Stimulated activated naive CD4-positive, alpha-beta T cell treated with Interleukin-2 at 50 U/mL for 16 hours (primary cell): ENCODE data around the gene PRKG1.

Experiments used
- DNase-seq: peaks from one replicate; lab custom pipeline; 2025; lab: John Stamatoyannopoulos, UW

Gene PRKG1

GRCh38 chr10:52064084-52064845 is 990.0 kb downstream of the PRKG1 start:
- no peak for DNase-seq

DNA sequence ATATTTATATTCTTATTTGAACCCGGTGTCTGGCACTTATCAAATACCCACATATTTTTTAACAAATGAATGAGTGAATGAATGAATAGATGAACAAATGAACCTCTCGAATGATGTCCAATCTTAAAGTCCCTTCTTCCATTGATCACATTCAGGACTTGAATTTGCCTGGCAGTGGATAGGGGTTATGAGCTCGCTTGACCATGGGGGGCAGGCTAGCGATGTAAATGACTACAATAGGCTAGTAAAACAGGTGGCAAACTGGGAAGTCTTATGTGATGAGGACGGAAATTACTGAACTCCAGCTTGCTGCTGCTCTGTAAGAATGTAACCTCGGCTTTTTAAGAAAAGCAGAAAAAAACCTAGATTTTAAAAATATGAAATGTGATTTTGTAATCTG is 992.1 kb downstream of the PRKG1 start:
- no peak for DNase-seq

- no peak for DNase-seq
These were observed 994.2 kb downstream of the PRKG1 start for GRCh38 chr10:52068485-52068884.

- no peak for DNase-seq
These were observed 997.5 kb downstream of the PRKG1 start for GRCh38 chr10:52071814-52072213.

GRCh38 chr10:52074505-52075026 is 1000.3 kb downstream of the PRKG1 start:
- DNase-seq, result no peak

DNA sequence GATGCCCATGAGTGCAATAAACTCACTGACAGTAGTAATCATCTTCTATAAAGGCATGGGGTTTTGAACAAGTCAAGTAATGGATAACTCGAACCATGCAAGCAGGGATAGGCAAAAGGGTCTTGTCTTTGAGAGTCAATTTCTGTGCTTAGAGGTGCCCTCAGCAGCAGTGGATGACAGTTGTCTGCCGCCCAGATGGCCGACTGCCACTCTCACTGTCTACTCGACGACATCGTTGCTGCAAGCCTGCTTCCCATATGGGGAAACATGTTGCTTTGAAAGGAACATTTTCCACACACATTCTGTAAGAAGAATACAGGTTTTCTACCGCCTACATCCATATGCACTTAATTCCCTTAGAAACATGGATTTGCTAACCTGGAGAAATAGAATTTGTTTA is 1003.5 kb downstream of the PRKG1 start:
- DNase-seq, result no peak

DNA sequence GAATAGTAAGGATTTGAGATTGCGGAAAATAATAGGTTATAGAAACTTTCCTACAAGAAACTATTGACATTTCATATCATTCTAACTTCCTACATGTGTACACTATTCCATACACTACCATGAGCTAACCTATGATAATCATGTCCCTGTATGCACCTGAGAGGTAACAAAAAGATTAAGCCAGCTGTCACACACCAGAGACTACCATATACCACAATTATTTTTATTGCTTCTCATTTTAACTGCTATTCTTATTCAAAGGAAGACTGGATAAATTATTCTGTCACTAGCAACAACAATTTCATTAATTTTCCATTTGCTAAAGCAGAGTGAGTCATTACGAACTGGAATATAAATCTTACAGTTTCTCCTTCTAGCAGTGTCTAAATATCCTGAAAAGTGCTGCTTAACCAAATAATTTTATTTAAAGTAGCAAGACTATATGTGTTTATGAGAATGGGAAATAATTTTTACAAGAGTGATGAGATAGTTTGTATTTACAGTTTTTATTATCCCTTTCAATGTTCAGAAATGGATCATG is 1004.2 kb downstream of the PRKG1 start:
- no peak for DNase-seq

- DNase-seq, result no peak
These were observed 1008.0 kb downstream of the PRKG1 start for GRCh38 chr10:52082307-52082706.

- DNase-seq, result no peak
These were observed 1009.1 kb downstream of the PRKG1 start for GRCh38 chr10:52083422-52083821.

GRCh38 chr10:52092390-52092789 is 1018.1 kb downstream of the PRKG1 start:
- DNase-seq, result no peak

DNA sequence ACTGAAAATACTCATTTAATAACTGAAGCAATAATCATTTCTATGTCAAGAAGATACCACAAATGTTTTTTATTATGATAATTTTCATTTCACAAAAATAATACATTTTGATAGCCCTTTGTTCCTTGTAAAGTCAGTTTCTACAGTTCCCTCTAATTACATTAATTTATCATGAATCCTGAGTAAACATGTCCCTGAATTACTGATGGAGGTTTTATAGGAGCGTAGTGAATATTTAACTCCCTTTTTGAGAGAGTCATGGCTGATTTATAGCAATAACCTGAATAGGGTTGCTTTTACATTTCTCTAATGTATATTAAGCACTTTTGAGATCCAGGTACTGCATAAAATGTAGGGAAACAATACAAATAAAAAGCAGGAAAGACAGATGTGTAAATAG is 1023.8 kb downstream of the PRKG1 start:
- DNase-seq, result no peak

DNA sequence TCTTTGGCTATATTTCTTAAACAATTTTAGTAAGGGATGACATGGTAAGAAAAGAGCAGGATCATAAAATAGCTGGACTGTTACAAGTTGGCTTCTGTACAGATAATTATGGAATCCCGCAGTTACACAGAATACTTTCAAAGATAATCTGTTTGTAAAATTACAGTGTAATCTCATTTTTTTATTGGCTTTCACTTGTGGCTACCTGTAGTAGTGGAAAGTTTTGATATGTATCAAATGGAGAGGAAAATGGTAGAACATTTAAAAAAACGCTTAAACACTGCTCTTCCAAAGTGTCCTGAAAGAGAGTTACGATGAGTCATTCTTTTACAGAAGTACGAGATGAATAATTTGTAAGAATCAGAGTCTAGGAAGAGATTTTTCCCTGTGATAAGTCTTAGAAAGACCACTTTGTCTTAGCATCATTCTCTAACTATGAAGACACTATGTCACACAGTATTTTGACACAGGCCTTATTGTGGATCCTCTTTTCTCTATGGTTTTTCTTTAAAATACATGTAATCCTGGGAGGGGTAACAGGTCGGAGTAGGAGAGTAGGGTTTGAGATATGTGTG is 1024.8 kb downstream of the PRKG1 start:
- DNase-seq, result no peak

DNA sequence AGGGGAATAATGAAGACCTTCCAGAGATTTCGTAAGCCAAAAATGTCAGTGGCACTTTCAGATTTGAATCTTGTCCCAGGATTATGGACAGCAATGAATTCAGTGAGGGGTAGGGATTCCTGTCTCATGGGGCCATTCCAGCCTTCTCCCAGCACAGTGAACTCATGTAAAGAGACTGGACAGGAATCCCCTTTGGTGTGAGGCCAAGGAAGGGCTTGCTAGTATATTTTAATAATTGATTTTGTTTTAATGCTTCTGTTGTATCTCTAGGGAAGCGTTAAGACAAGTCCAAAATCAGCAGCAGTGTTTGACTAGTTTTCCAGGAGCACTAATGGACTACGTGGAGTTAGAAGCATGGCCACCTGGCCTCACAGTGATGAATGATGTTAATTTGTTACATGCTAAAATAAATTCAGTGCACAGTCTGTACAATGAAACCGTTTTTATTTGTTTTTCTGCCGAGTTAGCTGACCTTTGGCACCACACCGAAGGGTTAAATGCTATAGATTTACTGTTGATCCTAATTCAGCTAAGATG is 1025.8 kb downstream of the PRKG1 start:
- no peak for DNase-seq

GRCh38 chr10:52105301-52105700 is 1031.0 kb downstream of the PRKG1 start:
- no peak for DNase-seq

DNA sequence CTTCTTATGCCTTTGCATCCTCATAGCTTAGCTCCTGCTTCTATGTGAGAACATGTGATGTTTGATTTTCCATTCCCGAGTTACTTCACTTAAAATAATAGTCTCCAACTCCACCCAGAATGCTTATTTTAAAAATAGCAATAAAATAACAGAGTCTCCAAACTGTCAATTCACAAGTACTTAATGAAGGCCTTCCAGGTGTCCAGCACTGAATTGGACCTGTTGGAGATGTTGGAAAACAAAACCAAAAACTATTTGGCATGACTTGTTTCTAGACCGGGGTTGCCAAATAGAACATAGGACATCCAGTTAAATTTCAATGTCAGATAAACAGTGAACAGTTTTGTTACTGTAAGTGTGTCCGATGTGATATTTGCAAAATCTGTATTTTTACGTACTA is 1031.7 kb downstream of the PRKG1 start:
- no peak for DNase-seq

- no peak for DNase-seq
These were observed 1032.6 kb downstream of the PRKG1 start for GRCh38 chr10:52106899-52107298.

GRCh38 chr10:52108236-52108635 is 1033.9 kb downstream of the PRKG1 start:
- DNase-seq, result no peak

DNA sequence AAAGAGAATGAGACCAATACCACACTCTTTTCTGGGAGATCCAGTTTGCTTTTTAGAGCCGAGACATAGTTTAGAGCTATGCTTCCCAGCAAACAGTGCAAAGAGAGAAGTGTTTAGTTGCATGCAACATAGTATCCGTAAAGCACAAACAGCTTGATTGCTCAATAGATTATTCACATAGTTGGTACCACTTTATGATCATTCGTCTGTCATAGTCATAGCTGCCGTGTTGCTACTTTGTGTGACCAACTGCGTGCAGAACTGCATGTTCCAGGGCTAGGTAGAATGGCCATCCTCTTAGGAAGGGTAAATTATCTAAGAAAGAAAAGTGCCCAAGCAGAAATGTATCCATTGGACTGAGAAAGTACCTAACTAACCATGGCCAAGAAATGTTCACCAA is 1036.3 kb downstream of the PRKG1 start:
- no peak for DNase-seq

DNA sequence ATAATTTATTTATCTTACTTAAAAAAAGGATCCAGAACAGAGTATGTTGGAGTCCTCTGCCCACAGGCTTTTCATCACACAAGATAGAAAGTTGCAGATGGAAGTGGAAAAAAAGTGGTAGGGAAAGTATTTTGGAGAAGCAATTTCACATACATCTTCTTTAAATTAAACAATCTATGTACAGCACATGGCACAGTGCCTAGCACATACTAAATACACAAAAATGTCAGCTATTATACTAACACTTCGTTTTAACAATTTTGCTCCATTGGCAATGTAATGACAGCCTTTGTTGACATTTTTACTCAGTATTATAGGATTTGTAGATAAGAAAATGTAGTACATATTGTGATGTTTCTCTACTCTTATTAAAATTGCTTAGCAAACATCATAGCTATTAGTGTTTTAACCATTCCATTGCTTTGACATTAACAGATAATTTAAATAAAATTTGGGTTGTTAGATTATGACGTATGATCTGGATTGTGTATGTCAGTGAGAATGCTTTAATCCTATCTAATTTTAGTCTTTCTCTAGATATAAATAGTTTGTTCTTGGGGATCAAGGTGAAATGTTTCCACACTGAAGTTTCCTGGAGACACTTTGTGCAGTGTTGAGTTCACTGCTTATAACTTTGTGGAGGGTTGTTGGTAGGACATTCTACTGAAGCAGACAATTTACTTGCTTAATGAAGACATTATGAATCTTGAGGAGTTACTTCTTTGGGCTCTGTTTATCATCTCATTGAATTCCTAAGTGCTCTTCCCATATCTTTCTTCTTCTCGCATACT is 1037.0 kb downstream of the PRKG1 start:
- DNase-seq, result no peak

- DNase-seq, result no peak
These were observed 1041.5 kb downstream of the PRKG1 start for GRCh38 chr10:52115823-52116222.

- DNase-seq, result no peak
These were observed 1045.2 kb downstream of the PRKG1 start for GRCh38 chr10:52119507-52119906.

DNA sequence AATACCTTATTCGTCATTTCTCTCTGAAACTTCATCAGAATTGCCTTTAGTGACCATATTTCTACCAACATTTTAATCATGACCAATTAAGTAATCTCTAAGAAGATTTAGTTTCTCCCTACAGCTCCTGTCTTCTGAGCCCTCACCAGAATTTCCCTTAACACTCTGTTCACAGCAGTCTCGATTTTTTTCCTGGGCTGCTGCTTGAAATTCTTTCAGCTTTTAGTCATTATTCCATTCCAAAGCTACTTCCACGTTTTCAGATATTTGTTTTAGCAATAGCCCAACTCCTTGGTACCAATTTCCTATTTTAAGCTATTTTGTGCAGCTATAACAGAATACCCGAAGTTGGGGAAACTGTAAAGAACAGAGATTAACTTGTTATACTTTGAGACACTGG is 1047.4 kb downstream of the PRKG1 start:
- no peak for DNase-seq
